HG02571 (cell line): ENCODE results near the gene CFD.
"Not testable (repeated sequence)": the region's sequence is repeated elsewhere in the genome, so short reads cannot be mapped to it uniquely, and the experiment has no call there.

ENCODE experiments used
- ATAC-seq: cut with Tn5 transposase; IDR thresholded peaks from one replicate; pipeline ENCODE4 v1.9.1; 2021; ENCODE audit warnings: mild to moderate bottlenecking, moderate library complexity; ENCODE audit not compliant: unreplicated experiment

Gene CFD

DNA sequence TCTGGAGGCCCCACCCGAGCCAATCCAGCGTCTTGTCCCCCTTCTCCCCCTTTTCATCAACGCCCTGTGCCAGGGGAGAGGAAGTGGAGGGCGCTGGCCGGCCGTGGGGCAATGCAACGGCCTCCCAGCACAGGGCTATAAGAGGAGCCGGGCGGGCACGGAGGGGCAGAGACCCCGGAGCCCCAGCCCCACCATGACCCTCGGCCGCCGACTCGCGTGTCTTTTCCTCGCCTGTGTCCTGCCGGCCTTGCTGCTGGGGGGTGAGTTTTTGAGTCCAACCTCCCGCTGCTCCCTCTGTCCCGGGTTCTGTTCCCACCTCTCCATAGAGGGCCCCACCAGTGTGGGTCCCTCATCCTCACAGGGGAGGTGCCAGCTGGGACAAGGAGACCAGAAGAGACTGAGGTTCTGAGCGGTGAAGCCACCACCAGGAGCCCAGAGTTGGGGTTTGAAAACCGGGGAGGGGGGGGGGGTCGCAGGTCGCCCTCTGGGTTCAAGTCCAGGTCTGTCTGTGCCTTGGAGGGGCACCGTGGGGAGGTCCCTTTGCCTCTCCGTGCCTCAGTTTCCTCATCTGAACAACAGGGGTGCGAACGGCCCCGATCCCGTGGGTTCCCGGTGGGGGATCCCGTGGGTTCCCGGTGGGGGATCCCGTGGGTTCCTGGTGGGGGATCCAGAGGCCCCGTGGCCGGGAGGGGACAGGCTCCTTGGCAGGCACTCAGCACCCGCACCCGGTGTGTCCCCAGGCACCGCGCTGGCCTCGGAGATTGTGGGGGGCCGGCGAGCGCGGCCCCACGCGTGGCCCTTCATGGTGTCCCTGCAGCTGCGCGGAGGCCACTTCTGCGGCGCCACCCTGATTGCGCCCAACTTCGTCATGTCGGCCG lies 7.1 kb upstream of the CFD start, which contains the start of gene ELANE:
Gene ELANE (plus strand): TSS at position 168 of the 878 bp plus-strand sequence. CDS start 26 bp downstream, at position 194.
- ATAC-seq: no peak

DNA sequence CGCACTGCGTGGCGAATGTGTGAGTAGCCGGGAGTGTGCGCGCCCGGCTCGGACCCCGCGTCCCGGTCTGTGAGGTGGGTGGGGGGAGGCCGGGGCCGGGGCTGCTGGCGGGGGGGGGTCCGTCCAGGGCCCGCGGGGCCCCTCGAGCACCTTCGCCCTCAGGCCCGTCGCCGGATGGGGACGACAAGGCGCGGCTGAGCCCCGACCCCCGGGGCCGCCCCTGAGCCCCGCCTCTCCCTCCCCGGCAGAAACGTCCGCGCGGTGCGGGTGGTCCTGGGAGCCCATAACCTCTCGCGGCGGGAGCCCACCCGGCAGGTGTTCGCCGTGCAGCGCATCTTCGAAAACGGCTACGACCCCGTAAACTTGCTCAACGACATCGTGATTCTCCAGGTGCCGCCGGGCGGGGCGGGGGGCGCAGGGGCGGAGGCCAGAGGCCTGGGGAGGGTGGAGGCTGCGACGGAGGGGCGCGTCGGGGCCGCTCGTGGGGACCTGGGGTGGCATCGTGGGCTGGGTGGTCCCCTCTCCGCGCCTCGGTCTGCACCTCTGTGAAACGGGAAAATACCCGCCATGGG lies 6.4 kb upstream of the CFD start:
- ATAC-seq: no peak

DNA sequence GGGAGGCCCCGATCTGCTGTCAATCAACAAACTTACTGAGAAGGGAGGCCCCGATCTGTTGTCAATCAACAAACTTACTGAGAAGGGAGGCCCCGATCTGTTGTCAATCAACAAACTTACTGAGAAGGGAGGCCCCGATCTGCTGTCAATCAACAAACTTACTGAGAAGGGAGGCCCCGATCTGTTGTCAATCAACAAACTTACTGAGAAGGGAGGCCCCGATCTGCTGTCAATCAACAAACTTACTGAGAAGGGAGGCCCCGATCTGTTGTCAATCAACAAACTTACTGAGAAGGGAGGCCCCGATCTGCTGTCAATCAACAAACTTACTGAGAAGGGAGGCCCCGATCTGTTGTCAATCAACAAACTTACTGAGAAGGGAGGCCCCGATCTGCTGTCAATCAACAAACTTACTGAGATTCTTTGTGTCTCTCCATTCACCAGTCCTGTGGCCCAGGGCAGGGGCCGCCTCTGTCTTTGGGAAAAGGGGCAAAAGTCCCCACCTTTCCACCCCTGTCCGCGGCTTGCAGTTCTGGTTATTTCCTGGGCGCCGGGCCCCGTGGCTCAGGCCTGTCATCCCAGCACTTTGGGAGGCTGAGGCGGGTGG lies 5.7 kb upstream of the CFD start:
- not testable (repeated sequence) for ATAC-seq

- no peak for ATAC-seq
These were observed 4.9 kb upstream of the CFD start for GRCh38 chr19:854549-854948.

- ATAC-seq: no peak
These were observed 4.3 kb upstream of the CFD start for GRCh38 chr19:855142-855541.

GRCh38 chr19:855566-856120 lies 3.8 kb upstream of the CFD start:
- ATAC-seq: no peak

GRCh38 chr19:858284-858683 lies 1.2 kb upstream of the CFD start:
- no peak for ATAC-seq

- no peak for ATAC-seq
These were observed 1.8 kb downstream of the CFD start for GRCh38 chr19:861141-861755.

- ATAC-seq: no peak
These were observed 2.5 kb downstream of the CFD start for GRCh38 chr19:861756-862580.

- no peak for ATAC-seq
These were observed 3.3 kb downstream of the CFD start for GRCh38 chr19:862581-863314.

DNA sequence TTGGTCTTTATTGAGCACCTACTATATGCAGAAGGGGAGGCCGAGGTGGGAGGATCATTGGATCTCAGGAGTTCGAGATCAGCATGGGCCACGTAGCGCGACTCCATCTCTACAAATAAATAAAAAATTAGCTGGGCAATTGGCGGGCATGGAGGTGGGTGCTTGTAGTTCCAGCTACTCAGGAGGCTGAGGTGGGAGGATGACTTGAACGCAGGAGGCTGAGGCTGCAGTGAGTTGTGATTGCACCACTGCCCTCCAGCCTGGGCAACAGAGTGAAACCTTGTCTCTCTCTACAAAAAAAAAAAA lies 3.8 kb downstream of the CFD start:
- ATAC-seq: no peak

DNA sequence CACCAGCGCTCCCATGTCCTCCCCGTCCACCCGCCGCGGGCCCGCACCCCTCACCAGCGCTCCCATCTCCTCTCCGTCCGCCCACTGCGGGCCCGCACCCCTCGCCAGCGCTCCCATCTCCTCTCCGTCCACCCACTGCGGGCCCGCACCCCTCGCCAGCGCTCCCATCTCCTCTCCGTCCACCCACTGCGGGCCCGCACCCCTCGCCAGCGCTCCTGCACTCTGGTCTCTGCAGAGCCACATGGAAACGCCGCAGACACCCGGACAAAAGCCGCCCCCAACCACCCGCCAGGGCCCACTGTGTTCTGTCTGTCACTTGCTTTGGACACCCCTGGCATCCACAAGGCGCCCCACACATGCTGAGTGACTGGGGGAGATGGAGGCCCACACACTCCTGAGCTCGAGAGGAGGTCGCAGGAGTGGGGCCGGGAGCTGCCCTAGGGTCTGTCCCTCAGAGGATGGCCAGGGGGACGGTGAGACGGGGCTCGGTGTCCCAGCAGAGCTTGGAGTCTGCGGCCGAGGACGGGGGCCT lies 7.4 kb downstream of the CFD start:
- no peak for ATAC-seq

- ATAC-seq: no peak
These were observed 7.9 kb downstream of the CFD start for GRCh38 chr19:867301-867793.

GRCh38 chr19:867855-868457 lies 8.5 kb downstream of the CFD start:
- ATAC-seq: no peak

- no peak for ATAC-seq
These were observed 9.2 kb downstream of the CFD start for GRCh38 chr19:868458-869244.

DNA sequence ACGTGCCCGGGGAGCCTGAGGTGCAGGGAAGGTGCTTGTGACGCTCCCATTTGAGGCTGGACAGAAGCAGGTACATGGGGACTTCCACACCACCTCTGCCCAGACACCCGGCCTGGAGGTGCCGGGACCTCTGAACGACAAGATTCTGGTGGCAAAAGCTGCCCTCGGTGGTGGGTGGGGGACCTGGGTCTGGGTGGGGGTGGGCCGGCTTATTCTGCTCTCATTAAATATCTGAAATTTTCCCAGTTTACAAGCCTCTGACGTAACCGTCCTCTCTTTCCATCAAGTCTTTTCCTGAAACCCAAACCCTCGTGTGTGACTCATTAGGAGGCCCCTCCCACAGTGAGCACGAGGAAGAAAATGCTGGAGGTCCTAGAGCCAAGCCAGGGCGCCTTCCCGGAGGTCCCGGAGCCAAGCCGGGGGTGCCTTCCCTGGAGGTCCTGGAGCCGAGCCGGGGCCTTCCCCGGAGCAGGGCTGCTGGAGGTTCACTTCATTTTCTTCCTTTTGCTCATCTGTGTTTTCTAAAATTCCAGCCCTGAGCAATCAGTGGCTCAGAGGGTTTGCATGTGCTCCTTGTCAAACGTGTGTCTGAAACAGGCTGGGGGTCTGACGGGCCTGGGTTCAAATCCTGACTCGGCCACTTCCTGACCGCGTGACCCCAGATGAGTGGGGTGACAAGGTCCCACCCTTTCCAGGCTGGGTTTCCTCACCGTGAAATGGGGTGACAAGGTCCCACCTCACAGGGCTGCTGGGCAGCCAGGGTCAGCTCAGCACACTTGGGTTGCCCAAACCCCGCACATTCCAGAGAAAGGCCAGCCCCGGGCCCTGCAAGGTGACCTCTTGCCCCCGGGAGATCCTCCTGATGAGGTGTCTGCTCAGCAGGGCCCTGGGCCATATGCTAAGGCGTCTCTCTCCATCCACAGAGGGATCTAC lies 10.0 kb downstream of the CFD start:
- ATAC-seq: no peak

- no peak for ATAC-seq
These were observed 10.8 kb downstream of the CFD start for GRCh38 chr19:870314-870713.
